ENCODE results near the gene STIMATE. TPM values are rescaled to one million over a fixed set of nuclear protein-coding genes. Genes with fewer than 3 reads are reported as not detected.

Gene STIMATE
- polyA plus RNA-seq, 1 of the 3 experiments (the other 2 are of a cell fraction), result 9.3 TPM

GRCh38 chr3:52920841-52921240, 23.5 kb upstream of the STIMATE start:
- CTCF ChIA-PET, result interaction anchor here (0.9 to 2.1 kb wide), 4 partner anchors 11 to 151 kb away, joined by 3 to 10 read pairs (median 5); no protein-coding TSS in a partner anchor
- 98% methylated on average over 2 of the region's 2 CpGs for WGBS (ENCODE audit: low lambda C conversion rate)

GRCh38 chr3:52917044-52917443, 19.7 kb upstream of the STIMATE start:
- Histone ChIP-seq H3K4me3 (ENCODE audit: low read depth in 2 of 2, low read length in 1 of 2) (no peak overlapping the region), H3K9ac (no peak overlapping the region), H3K27me3 (ENCODE audit: insufficient read depth) (no peaks in the 10 kb centered on the region), H2AFZ (ENCODE audit: low read depth) (no peak overlapping the region), H3K9me2 (no peaks in the 10 kb centered on the region), H3K9me3 (no peaks in the 10 kb centered on the region), H4K20me1 (ENCODE audit: insufficient read depth) (no peaks in the 10 kb centered on the region), H3K36me3 (replicated peaks in 1 of 2; ENCODE audit: control insufficient read depth in 1 of 2, insufficient read depth in 2 of 2, low read length in 1 of 2) (no peaks in the 10 kb centered on the region), H3K4me2 (no peak overlapping the region), H3K27ac (ENCODE audit: low read depth in 2 of 2, low read length in 1 of 2) (no peak overlapping the region), H3K4me1 (ENCODE audit: control insufficient read depth in 1 of 2, insufficient read depth in 2 of 2, low read depth in 1 of 2, low read length in 1 of 2) (peaks cover 0 to 10% of the 10 kb centered on the region in 2 experiments; a peak in 2 of 4 replicates), H3K79me2 (ENCODE audit: insufficient read depth) (no peaks in the 10 kb centered on the region), H3F3A (replicated peaks; ENCODE audit: insufficient read depth) (no peaks in the 10 kb centered on the region)
- DNase-seq, result no peak
- CTCF ChIA-PET, result interaction anchor here (1.7 kb wide), 1 partner anchor 10 kb away, joined by 5 read pairs; no protein-coding TSS in a partner anchor
- TF ChIP-seq NFIC (IDR thresholded peaks at IDR 0.05; ENCODE audit: borderline replicate concordance), result no peak
- TF ChIP-seq TCF12 (IDR thresholded peaks at IDR 0.05), result no peak
- TF ChIP-seq FOXM1 (IDR thresholded peaks at IDR 0.05; ENCODE audit: low read depth), result no peak
- TF ChIP-seq YY1 (IDR thresholded peaks at IDR 0.05; ENCODE audit: low read depth), result no peak
- TF ChIP-seq RXRA (IDR thresholded peaks at IDR 0.05; ENCODE audit: borderline replicate concordance, low read depth), result no peak
- TF ChIP-seq EZH2phosphoT487 (IDR thresholded peaks at IDR 0.05; ENCODE audit: borderline replicate concordance, low read depth), result no peak
- TF ChIP-seq GABPA (IDR thresholded peaks at IDR 0.05; ENCODE audit: low read depth), result no peak
- TF ChIP-seq CHD2 (IDR thresholded peaks at IDR 0.05; ENCODE audit: low read length, partially characterized antibody), result no peak
- TF ChIP-seq, protein P1, sequence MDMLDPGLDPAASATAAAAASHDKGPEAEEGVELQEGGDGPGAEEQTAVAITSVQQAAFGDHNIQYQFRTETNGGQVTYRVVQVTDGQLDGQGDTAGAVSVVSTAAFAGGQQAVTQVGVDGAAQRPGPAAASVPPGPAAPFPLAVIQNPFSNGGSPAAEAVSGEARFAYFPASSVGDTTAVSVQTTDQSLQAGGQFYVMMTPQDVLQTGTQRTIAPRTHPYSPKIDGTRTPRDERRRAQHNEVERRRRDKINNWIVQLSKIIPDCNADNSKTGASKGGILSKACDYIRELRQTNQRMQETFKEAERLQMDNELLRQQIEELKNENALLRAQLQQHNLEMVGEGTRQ (IDR thresholded peaks at IDR 0.05; ENCODE audit: borderline replicate concordance, low read depth, low read length), result no peak
- no peak for TF ChIP-seq FOXJ3 (CRISPR knock-in tag; IDR thresholded peaks at IDR 0.05)
- no peak for TF ChIP-seq MEF2A (IDR thresholded peaks at IDR 0.05; ENCODE audit: borderline replicate concordance, low read depth)
- TF ChIP-seq, protein P2, sequence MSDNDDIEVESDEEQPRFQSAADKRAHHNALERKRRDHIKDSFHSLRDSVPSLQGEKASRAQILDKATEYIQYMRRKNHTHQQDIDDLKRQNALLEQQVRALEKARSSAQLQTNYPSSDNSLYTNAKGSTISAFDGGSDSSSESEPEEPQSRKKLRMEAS (IDR thresholded peaks at IDR 0.05; ENCODE audit: low read depth), result no peak
- 65% methylated on average over 3 of the region's 3 CpGs for WGBS (ENCODE audit: low lambda C conversion rate)
- POLR2A ChIA-PET, result no interaction called here

More at GRCh38 chr3:52920841-52921240, 23.5 kb upstream of the STIMATE start:
- TF ChIP-seq EP300 (IDR thresholded peaks at IDR 0.05; ENCODE audit: borderline replicate concordance in 1 of 2, low read depth in 1 of 2, low read length in 1 of 2), result no peak
- no peak for TF ChIP-seq ELF1 (IDR thresholded peaks at IDR 0.05)
- H3F3A ChIP-seq (replicated peaks; ENCODE audit: insufficient read depth), result no peaks in the 10 kb centered on the region
- POLR2A ChIA-PET, result interaction anchor here (0.7 kb wide), 1 partner anchor 10 kb away, joined by 3 read pairs; no protein-coding TSS in a partner anchor
- no peaks in the 10 kb centered on the region for H3K27me3 ChIP-seq (ENCODE audit: insufficient read depth)
- H3K4me3 ChIP-seq (ENCODE audit: low read depth in 2 of 2, low read length in 1 of 2), result no peak overlapping the region
- no peaks in the 10 kb centered on the region for H3K9me2 ChIP-seq
- H3K36me3 ChIP-seq (replicated peaks in 1 of 2; ENCODE audit: control insufficient read depth in 1 of 2, insufficient read depth in 2 of 2, low read length in 1 of 2), result no peaks in the 10 kb centered on the region
- no peaks in the 10 kb centered on the region for H3K79me2 ChIP-seq (ENCODE audit: insufficient read depth)
- no peak for DNase-seq
- no peaks in the 10 kb centered on the region for H4K20me1 ChIP-seq (ENCODE audit: insufficient read depth)
- no peak overlapping the region for H2AFZ ChIP-seq (ENCODE audit: low read depth)
- no peak overlapping the region for H3K4me2 ChIP-seq
- peaks cover 0 to 3% of the 10 kb centered on the region in 2 experiments; a peak in 2 of 4 replicates for H3K4me1 ChIP-seq (ENCODE audit: control insufficient read depth in 1 of 2, insufficient read depth in 2 of 2, low read depth in 1 of 2, low read length in 1 of 2)
- H3K9ac ChIP-seq, result no peak overlapping the region
- H3K27ac ChIP-seq (ENCODE audit: low read depth in 2 of 2, low read length in 1 of 2), result no peak overlapping the region
- H3K9me3 ChIP-seq, result no peaks in the 10 kb centered on the region
